Stimulated activated naive CD4-positive, alpha-beta T cell (primary cell): Measurements from ENCODE around the gene NAA15.
"Not testable (repeated sequence)": the region's sequence is repeated elsewhere in the genome, so short reads cannot be mapped to it uniquely, and the experiment has no call there.

Source experiments
- DNase-seq, 6 experiments: peaks; one replicate each; lab custom pipeline; 2025; lab: John Stamatoyannopoulos, UW

The NAA15 gene

DNA sequence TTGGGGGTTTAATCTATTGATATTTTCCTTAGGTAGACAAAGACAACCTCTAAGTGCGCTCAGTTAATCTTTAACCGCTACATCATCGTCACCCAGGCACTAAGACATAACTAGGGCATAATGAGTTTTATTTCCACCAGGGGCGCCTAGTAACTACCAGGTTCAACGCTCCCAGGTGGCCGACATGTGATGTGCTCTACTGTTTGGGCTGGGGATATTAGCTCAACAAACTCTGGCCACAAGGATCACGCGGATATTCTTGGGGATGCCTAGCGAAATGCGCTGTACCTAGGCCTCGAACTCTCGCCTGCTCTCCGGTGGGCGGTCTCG, 151.7 kb downstream of the NAA15 start:
- peak in 5 of 6 experiments; percentile 67 to 92 (median 79) for DNase-seq

DNA sequence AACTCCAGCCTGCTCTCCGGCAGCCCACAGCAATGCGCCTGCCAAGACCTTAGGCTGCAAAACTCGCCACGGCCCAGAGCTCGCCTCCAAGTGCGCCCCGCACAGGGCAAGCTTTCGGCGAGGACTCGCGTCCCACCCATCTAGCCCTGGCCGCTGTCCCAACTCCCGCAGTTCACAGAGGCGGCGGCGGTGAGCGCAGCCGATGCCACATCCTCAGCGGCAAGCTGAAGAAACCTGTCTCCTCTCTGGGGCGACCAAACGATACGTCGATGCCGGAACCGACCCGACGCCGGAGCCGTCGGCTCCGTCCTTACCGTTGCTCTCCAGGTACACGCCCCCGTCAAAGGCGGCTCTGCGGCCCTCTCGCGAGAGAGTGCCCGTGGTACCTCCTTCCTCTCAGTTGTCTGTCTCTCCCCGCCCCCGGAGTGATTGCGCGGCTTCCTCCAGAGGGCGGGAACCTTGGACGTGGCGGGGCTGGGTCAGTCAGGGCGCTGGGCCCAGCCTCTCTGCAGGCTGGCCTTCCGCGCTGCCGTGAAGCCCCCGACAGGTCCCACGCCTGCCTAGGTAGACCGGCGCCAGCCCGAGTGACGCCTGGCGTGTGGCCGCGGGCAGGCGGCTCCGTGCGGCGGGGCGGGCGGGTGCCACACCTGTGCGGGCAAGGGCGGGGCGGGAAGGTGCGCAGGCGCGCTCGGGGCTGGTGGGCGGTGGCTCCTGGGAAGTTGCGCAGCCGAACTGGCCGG, 152.2 kb downstream of the NAA15 start:
- DNase-seq: peak; percentile 92 to 100 (median 98)

DNA sequence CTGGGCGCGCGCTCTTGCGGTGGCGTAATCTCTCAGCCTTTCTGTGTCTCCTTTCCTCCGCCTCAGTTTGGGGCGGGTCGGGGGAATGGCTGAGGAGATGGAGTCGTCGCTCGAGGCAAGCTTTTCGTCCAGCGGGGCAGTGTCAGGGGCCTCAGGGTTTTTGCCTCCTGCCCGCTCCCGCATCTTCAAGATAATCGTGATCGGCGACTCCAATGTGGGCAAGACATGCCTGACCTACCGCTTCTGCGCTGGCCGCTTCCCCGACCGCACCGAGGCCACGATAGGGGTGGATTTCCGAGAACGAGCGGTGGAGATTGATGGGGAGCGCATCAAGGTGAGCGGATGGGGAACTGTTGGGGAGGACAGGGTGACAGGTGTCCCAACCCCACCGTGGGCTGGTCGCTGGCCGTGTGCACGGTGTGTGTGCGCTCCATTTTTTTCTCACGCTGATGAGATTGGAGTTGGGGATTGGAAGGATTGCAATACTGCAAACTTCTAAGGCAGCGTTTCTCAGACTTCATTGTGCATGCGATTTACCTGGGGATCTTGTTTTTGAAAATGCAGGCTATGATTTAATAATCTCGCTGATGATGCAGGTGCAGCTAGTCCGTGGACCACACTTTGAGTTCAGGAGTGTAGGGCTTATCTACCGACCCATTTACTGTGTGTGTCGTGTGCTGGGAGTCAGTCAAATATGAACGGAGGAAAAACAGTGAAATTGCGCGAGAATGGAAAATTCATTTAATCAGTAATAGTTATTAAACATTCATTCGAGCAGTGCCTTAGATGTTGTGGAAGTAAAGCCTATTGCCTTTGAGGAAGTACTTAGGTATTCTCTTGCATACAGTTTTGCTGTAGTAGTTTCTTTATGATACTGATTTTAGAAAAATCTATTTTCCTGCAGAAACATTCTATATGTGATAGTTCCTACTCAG, 153.1 kb downstream of the NAA15 start, which contains the start of gene RAB33B:
TSS of gene RAB33B (plus strand) at position 11 of the 935 bp plus-strand sequence. CDS start at position 86, 75 bp downstream.
- DNase-seq: no peak

- no peak for DNase-seq
These were observed 153.8 kb downstream of the NAA15 start for GRCh38 chr4:139455126-139455538.

- DNase-seq: no peak
These were observed 156.0 kb downstream of the NAA15 start for GRCh38 chr4:139457318-139457717.

DNA sequence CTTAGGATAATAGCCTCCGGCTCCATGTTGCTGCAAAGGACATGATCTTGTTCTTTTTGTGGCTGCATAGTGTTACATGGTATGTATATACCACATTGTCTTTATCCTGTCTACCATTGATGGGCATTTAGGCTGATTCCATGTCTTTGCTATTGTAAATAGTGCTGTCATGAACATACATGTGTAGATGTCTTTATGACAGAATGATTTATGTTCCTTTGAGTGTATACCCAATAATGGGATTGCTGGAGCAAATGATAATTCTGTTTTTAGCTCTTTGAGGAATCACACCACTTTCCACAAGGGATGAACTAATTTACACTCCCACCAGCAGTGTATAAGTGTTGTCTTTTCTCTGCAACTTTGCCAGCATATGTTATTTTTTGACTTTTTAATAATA, 157.2 kb downstream of the NAA15 start:
- DNase-seq: no peak

DNA sequence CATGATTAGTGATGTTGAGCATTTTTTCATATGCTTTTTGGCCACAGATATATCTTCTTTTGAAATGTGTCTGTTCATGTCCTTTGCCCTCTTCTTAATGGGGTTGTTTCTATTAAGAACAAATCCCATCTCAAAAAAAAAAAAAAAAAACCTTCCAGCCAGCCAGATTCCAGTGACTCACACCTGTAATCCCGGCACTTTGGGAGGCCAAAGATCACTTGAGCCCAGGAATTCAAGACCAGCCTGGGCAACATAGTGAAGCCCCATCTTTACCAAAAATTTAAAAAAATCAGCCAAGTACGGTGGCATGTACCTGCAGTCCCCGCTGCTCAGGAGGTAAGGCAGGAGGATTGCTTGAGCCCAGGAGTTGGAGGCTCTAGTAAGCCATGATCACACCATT, 157.7 kb downstream of the NAA15 start:
- no peak for DNase-seq

GRCh38 chr4:139460565-139460964, 159.3 kb downstream of the NAA15 start:
- DNase-seq: no peak

GRCh38 chr4:139461022-139461628, 159.8 kb downstream of the NAA15 start:
- no peak for DNase-seq

DNA sequence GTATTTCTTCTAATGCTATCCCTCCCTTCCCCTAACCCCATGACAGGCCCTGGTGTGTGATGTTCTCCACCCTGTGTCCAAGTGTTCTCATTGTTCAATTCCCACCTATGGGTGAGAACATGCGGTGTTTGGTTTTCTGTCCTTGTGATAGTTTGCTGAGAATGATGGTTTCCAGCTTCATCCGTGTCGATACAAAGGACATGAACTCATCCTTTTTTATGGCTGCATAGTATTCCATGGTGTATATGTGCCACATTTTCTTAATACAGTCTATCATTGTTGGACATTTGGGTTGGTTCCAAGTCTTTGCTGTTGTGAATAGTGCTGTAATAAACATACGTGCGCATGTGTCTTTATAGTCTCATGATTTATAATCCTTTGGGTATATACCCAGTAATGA, 163.2 kb downstream of the NAA15 start:
- not testable (repeated sequence) for DNase-seq

DNA sequence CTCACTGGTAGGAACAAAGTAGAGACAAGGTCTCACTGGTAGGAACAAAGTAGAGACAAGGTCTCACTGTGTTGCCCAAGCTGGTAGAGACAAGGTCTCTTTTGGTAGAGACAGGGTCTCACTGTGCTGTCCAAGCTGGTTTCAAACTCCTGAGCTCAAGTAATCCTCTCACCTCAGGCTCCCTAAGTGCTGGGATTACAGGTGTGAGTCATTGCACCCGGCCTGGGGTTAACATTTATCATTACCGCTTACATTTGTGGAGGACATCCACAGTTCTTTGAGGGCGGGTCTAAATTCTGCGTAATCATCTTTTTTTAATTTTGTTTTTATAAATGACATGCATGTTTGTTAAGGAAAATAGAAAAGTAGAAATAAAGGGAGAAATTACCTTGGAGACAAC, 164.6 kb downstream of the NAA15 start:
- DNase-seq: no peak

- not testable (repeated sequence) for DNase-seq
These were observed 167.5 kb downstream of the NAA15 start for GRCh38 chr4:139468756-139469155.

- no peak for DNase-seq
These were observed 167.9 kb downstream of the NAA15 start for GRCh38 chr4:139469216-139469615.
